Activated naive CD4-positive, alpha-beta T cell treated with Interleukin-2 at 50 U/mL for 16 hours (primary cell): ENCODE data around the gene SLC22A3.
"Not testable (repeated sequence)": the region's sequence is repeated elsewhere in the genome, so short reads cannot be mapped to it uniquely, and the experiment has no call there.

Experiments
- DNase-seq: peaks from one replicate; pipeline ENCODE4 v3.0.0-alpha.2; 2020

The SLC22A3 gene

DNA sequence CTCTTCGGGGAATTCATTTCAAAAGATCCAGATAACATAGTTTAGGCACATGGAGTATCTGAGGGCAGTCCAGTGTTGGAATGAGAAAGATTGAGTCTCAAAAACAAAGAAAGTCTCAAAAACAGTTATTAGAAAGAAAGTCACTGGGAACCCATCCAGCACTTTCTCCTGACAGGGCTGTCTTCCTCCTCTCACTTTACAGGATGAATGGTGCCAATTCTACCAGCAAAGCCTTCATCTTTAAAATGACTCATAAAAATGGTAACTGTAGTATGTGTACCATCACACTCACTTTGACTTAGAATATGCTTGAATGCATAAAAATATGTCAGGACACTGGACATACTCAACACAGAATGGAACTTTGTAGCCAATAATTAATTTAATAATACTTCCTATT lies 71.3 kb downstream of the SLC22A3 start:
- no peak for DNase-seq

- DNase-seq = no peak
These were observed 72.2 kb downstream of the SLC22A3 start for GRCh38 chr6:160420253-160420968.

DNA sequence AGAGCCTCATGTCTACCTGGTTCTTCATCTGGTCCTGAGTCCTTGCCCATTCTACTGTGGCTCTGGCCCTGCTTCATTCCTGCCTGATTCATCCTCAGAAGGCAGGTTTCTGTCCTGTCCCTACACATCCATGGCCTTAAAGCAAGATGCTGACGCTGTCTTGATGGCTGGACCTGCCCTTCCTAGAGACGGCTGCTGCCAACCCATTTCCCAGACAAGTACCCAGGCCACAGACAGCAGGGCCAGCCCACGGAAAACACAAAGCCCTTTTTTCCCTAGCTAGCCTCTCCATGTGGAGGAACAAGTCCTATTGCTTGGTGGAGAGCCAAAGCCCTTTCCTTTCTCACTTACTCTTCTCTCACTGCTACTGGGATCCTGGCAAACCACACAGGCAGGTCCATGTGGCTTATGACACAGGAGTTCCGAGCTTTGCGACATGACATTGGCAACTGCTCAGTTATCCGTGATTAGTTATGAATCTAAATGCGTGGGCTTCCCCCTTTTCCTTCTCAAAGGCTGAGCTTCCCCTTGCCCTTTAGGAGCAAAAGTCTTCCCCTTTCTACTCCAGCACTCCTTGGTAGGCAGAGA lies 72.9 kb downstream of the SLC22A3 start:
- no peak for DNase-seq

- DNase-seq = no peak
These were observed 73.7 kb downstream of the SLC22A3 start for GRCh38 chr6:160421854-160422253.

DNA sequence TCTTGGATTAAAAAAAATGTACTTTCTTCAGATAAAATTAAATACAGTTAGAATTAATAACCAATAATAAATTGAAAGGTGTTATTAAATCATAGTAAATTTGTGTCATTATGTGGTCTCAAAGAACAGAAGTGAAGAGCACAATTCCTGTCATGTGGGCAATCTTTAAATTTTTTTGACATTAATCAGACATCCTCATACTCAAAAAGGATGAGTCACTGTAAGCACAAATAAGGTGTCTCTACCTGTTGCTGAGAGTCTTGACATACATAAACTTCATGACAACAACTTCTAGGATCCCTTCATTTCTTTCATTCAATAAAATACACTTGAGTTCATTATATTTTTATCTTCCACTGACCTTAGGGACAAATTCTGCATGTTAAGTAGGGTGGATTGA lies 76.1 kb downstream of the SLC22A3 start:
- DNase-seq = no peak

DNA sequence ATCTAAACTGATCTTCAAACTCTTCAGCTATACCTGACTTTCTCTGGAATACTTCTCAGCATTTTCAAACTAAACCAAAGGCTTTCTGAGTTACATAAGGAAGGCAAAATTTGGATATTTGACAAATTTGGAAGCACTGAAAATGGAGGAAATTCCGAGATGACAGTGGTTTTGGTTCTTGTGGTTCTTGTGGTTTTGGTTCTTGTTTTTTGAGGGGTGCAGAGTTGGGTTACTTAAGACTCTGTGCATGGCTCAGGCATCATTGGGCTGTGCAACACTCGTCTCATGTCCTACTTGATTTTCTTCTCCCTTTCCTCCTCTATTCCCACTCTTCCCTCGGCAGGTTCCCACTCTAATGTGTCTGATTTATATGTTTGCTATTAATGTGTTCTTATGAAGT lies 78.0 kb downstream of the SLC22A3 start:
- DNase-seq = no peak

GRCh38 chr6:160427312-160428068 lies 79.3 kb downstream of the SLC22A3 start:
- DNase-seq = no peak

DNA sequence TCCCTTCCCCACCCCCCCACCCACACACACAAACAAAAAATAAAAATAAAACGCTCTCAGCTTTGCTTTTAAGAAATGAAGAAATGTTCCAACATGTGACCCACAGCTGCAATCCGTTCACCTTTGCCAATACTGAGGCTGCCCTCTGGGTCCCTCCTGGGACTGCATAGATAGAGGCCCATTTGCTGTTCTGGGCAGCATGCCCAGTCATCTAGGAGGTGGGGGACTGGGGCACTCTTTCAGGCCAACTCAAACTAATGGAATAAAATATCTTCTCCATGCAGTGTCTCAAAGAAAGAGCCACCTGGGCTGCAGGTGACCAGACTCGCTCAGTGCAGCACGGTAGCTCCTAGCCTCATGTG lies 79.9 kb downstream of the SLC22A3 start:
- DNase-seq = no peak

- DNase-seq = no peak
These were observed 80.8 kb downstream of the SLC22A3 start for GRCh38 chr6:160428818-160429619.

DNA sequence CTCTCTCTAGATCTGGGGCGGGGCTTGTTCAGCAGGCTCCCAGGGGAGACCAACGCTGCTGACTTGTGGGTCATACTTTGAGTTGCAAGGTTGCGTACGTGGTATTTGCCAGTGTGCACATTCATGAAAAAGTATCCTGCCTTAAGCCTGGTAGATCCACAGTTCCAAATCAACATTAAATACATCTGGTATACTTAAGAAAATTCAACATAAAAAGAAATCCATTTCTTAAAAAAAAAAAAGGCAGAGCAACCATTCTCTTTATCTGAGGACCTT lies 81.4 kb downstream of the SLC22A3 start:
- no peak for DNase-seq

DNA sequence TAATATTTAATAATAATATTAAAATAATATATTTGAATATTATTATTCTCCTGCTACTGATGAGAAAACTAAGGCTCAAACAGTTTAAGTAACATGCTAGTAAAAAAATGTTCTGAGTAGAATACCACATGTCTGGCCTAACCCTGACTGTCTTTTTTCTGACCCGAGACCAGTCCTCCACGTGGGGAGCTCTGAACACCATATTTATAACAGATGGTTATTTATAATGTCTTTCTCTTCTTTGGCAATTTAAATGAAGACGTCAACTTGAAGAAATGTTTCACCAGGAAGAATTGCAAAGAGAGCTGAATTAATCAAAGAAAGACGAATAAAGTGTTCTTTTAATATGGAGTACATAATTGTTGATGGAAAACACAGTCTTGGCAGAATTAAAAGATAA lies 82.0 kb downstream of the SLC22A3 start:
- no peak for DNase-seq

DNA sequence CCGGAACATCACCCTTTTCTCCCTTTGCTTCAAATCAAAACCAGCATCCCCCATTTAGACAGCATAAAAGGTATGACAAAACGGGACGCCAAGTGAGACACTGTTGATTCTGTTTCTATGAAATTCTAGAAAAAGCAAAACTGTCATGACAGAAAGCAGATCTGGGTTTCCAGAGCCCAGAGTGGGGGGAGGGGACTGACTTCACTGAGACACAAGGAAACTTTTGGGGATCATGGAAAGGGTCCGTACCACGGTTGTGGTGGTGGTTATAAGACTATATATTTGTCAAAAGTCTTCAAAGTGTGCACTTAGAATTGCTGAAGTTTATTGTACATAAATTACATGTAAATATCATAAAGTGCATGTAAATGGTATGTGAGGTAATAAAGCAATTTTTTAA lies 82.6 kb downstream of the SLC22A3 start:
- no peak for DNase-seq

GRCh38 chr6:160431226-160431625 lies 83.0 kb downstream of the SLC22A3 start:
- DNase-seq = no peak

DNA sequence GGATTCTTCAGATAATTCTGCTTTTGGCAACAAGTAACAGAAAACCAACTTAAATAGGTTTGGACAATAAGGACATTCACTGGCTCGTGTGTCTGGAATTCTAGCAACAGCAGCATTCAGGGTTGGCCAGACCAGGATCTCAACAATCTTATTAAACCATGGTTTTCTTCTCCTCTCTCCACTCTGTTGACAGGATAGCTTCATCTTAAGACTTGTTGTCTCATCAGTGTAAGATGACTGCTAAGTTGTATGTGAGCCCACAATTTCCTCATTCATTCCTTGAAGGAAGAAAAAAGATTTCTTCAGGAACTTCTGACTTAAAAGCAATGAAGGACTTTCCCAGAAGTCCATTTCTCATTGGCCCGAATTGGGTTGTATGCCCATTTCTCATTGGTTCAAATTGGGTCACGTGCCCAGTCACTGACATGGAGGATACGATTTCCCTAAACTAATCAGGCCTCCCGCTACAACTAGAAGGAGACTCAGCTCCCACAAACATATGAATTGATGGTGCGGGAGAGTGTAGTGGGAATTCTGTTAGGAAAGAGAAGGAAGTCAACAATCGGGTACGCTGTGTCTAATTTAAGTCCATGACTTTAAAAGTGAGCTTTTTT lies 83.7 kb downstream of the SLC22A3 start:
- DNase-seq = no peak

- DNase-seq = no peak
These were observed 87.8 kb downstream of the SLC22A3 start for GRCh38 chr6:160435935-160436334.

DNA sequence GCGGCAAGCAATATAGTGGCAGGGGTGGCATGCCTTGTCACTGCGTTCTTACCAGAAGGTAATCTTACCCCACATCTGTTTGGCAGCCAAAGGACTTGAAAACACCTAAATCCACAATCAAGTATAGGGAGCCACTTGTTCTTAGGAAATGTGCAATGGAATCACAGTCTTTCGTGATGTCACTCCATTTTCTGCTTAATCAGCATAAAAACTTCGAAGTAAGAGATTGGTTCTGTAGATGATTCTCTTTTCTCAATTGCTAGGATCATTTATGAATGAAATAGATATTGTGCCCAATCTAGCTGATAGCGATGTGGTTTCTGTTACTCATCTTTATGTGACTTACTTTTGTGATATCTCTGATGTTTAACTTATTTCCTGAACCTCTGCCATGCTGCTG lies 89.0 kb downstream of the SLC22A3 start:
- no peak for DNase-seq

DNA sequence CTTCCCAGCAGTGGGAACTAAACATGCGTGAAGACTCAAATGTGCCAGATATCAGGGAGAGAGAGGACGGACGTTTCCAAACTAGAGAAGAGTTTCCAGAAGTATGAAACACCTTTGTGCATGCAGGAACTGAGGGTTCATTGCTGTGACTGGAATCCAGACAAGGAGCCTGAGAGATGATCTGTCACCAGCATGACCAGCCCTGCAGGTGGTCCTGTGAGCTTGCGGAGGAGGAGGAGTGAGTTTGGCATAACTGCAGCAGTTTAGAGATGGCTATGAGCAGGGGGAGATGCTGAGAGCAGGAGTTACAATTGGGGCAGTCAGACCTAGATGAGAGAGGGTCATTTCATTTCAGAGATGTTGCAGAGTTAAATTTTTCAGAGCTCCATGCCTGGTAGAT lies 89.6 kb downstream of the SLC22A3 start:
- no peak for DNase-seq

- no peak for DNase-seq
These were observed 90.3 kb downstream of the SLC22A3 start for GRCh38 chr6:160438481-160438880.

- DNase-seq = no peak
These were observed 91.6 kb downstream of the SLC22A3 start for GRCh38 chr6:160439751-160440150.

- no peak for DNase-seq
These were observed 94.0 kb downstream of the SLC22A3 start for GRCh38 chr6:160442151-160442550.

- DNase-seq = no peak
These were observed 97.0 kb downstream of the SLC22A3 start for GRCh38 chr6:160445130-160445529.

DNA sequence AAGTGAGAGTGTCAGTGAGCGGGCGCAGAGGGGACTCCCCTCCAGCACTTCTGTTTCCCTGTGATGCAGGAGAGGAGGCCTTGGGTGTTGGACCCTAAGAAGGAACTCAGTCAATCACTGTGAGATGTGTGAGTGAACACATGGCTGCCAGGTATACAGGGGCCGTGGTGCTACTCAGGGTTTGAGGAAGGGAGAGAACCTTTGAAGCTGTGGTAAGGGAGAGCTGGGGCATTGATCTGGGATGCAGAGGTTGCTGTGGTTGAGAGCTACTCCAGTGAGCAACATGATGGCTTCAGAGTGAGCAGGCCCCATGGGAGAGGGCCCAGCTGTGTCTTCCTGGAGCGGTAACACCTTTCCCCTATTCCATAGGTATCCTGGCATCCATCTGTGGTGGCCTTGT lies 99.2 kb downstream of the SLC22A3 start:
- no peak for DNase-seq

DNA sequence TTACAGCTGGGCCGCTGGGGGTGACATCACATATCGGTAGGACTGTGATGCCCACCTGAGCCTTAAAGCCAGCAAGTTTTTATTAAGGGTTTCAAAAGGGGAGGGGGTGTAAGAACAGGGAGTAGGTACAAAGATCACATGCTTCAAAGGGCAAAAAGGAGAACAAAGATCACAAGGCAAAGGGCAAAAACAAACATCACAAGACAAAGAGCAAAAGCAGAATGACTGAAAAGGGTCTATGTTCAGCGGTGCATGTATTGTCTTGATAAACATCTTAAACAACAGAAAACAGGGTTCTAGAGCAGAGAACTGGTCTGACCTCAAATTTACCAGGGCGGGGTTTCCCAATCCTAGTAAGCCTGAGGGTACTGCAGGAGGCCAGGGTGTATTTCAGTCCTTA lies 101.6 kb downstream of the SLC22A3 start:
- not testable (repeated sequence) for DNase-seq
